GM19239 (cell line): ENCODE data around the gene NCK1.
"Not testable (repeated sequence)": the region's sequence is repeated elsewhere in the genome, so short reads cannot be mapped to it uniquely, and the experiment has no call there.

Experiments used
- DNase-seq: peaks from one replicate; pipeline ENCODE4 v3.0.0; 2011; ENCODE audit warnings: low spot score; ENCODE audit not compliant: insufficient read length
- FAIRE-seq: peaks from 2 replicates; lab custom pipeline; 2011; peaks lifted over from hg19 to GRCh38; lab: Jason Lieb, UNC

NCK1 gene

GRCh38 chr3:136938334-136938733 is 76.3 kb downstream of the NCK1 start:
- FAIRE-seq, result no peak
- no peak for DNase-seq

GRCh38 chr3:136939489-136939888 is 77.5 kb downstream of the NCK1 start:
- FAIRE-seq, result peak; percentile 85
- no peak for DNase-seq

GRCh38 chr3:136942803-136943202 is 80.8 kb downstream of the NCK1 start:
- FAIRE-seq, result peak; percentile 14

GRCh38 chr3:136943436-136943835 is 81.4 kb downstream of the NCK1 start:
- no peak for FAIRE-seq
- DNase-seq, result no peak

More at GRCh38 chr3:136942803-136943202, 80.8 kb downstream of the NCK1 start:
- DNase-seq, result no peak

GRCh38 chr3:136946978-136947377 is 85.0 kb downstream of the NCK1 start:
- DNase-seq (no peak), FAIRE-seq (no peak)

- FAIRE-seq (no peak), DNase-seq (no peak)
These were observed 85.5 kb downstream of the NCK1 start for GRCh38 chr3:136947477-136947876.

- FAIRE-seq, result no peak
- no peak for DNase-seq
These were observed 87.1 kb downstream of the NCK1 start for GRCh38 chr3:136949146-136949545.

- peak; percentile 31 for FAIRE-seq
- no peak for DNase-seq
These were observed 87.7 kb downstream of the NCK1 start for GRCh38 chr3:136949708-136950107.

GRCh38 chr3:136950623-136951022 is 88.6 kb downstream of the NCK1 start:
- FAIRE-seq, result no peak

GRCh38 chr3:136952292-136952691 is 90.3 kb downstream of the NCK1 start:
- DNase-seq (no peak), FAIRE-seq (peak; percentile 47)

More at GRCh38 chr3:136950623-136951022, 88.6 kb downstream of the NCK1 start:
- no peak for DNase-seq

GRCh38 chr3:136954251-136954650 is 92.2 kb downstream of the NCK1 start:
- FAIRE-seq (no peak), DNase-seq (no peak)

- DNase-seq, result no peak
- FAIRE-seq, result no peak
These were observed 93.2 kb downstream of the NCK1 start for GRCh38 chr3:136954980-136955780.

GRCh38 chr3:136955813-136956212 is 93.8 kb downstream of the NCK1 start:
- FAIRE-seq, result peak; percentile 48
- no peak for DNase-seq

GRCh38 chr3:136956971-136957370 is 95.0 kb downstream of the NCK1 start:
- FAIRE-seq (peak; percentile 4), DNase-seq (no peak)

GRCh38 chr3:136957751-136958288 is 95.8 kb downstream of the NCK1 start, which contains the start of gene IL20RB:
Gene IL20RB, plus strand, starts transcription at chr3:136957983. Its CDS starts 131 bp downstream, at chr3:136958114.
- no peak for DNase-seq
- no peak for FAIRE-seq

- FAIRE-seq (no peak), DNase-seq (no peak)
These were observed 96.9 kb downstream of the NCK1 start for GRCh38 chr3:136958939-136959338.

- FAIRE-seq, result no peak
- DNase-seq, result no peak
These were observed 97.6 kb downstream of the NCK1 start for GRCh38 chr3:136959599-136959998.

GRCh38 chr3:136960838-136961836 is 99.1 kb downstream of the NCK1 start:
- no peak for FAIRE-seq

GRCh38 chr3:136962927-136963326 is 100.9 kb downstream of the NCK1 start:
- no peak for FAIRE-seq
- no peak for DNase-seq

More at GRCh38 chr3:136960838-136961836, 99.1 kb downstream of the NCK1 start:
- DNase-seq, result no peak

- not testable (repeated sequence) for FAIRE-seq
These were observed 107.5 kb downstream of the NCK1 start for GRCh38 chr3:136969539-136969938.

More at GRCh38 chr3:136969539-136969938, 107.5 kb downstream of the NCK1 start:
- DNase-seq, result not testable (repeated sequence)
